HG03066 (cell line): Measurements from ENCODE around the gene GDPD4.

Experiments
- ATAC-seq: cut with Tn5 transposase; IDR thresholded peaks from one replicate; pipeline ENCODE4 v1.9.1; 2021; ENCODE audit warnings: low read depth; ENCODE audit not compliant: unreplicated experiment

Gene GDPD4

DNA sequence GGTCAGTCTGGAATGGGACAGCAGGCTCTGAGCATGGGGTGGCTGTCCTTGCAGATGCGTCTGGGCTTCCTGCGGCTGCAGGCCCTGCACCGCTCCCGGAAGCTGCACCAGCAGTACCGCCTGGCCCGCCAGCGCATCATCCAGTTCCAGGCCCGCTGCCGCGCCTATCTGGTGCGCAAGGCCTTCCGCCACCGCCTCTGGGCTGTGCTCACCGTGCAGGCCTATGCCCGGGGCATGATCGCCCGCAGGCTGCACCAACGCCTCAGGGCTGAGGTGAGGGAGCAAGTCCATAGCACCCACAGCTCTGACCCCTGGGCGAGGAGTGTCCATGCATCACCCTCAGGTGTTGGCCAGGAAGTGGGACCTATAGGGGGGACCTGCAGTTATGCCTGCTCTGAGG lies 121.8 kb downstream of the GDPD4 start:
- no peak for ATAC-seq

- no peak for ATAC-seq
These were observed 122.4 kb downstream of the GDPD4 start for GRCh38 chr11:77179048-77179447.

- ATAC-seq = no peak
These were observed 123.3 kb downstream of the GDPD4 start for GRCh38 chr11:77178150-77178549.

- ATAC-seq = no peak
These were observed 124.5 kb downstream of the GDPD4 start for GRCh38 chr11:77176996-77177395.

DNA sequence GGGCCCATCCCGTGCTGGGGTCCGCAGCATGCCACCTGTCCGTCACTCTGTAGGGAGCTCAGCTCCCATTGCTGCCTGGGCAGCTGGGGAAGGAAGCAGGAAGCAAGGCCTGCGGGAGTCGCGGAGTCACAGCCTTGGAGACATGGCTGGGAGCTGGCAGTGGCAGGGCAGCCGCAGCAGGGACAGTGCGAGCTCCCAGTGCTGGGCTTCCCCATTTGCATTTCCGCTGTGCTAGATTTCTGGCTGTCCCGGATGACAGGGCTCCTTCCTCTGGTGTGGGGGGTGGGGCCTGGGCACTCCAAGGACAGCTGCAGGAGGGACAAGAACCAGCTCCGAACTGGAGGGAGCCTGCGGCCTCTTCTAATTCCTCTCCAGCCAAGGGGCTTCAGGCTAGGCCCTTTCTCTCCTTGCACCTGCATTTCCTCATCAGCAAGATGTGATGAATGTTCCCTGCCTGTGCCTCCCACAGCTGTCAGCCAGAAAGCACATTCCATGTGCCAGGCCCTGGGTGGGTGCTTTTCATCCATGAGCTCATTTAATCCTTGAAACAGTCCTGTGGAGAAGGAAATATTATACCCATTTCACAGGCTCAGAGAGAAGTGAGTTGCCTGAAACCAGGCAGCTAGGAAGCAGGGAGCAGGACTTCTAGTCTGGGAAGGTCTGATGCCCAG lies 125.5 kb downstream of the GDPD4 start:
- no peak for ATAC-seq

GRCh38 chr11:77175021-77175842 lies 126.3 kb downstream of the GDPD4 start:
- ATAC-seq = no peak

DNA sequence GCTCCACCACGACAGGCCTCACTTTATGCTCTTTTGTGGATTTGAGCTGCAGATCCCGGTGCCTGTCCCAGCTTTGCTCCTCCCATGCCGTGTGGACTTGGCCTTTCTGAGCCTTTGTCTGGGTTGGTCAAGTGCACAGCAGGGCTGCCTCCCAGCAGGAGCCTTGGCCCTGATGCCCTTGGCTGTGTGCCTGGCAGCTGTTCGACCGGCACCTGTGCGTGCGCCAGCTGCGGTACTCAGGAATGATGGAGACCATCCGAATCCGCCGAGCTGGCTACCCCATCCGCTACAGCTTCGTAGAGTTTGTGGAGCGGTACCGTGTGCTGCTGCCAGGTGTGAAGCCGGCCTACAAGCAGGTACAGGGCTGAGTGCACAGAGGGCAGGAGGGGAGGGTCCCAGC lies 126.9 kb downstream of the GDPD4 start:
- ATAC-seq = no peak

DNA sequence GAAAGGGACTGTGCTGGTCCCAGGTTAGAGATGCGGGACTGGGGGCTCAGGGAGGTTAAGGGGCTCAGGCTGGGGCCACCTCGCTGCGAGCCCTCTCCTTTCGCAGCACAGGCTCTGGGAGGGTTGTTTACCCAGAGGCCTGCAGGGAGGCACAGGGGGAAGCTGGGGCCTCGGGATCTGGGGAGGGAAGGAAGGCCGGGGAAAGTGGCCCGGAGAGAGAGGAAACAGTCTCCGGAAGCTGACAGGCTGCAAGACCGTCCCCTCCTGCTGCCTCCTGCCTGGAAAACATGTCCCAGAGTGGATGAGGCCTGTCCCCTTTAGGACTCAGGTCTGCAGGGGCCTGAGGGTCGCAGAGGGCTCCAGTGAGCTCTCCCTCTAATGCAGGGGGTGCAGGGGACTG lies 128.0 kb downstream of the GDPD4 start:
- ATAC-seq = no peak

DNA sequence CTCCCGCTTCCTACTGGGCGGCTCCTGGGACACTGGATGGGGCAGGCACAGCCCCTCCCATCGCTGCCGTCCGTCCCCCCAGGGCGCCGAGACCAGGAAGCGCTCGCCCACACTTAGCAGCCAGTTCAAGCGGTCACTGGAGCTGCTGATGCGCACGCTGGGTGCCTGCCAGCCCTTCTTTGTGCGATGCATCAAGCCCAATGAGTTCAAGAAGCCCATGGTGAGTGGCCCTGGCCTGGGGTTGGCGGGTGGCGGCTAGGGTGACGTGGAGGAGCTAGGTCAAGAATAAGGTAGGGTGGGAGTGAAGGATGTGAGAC lies 128.9 kb downstream of the GDPD4 start:
- no peak for ATAC-seq

DNA sequence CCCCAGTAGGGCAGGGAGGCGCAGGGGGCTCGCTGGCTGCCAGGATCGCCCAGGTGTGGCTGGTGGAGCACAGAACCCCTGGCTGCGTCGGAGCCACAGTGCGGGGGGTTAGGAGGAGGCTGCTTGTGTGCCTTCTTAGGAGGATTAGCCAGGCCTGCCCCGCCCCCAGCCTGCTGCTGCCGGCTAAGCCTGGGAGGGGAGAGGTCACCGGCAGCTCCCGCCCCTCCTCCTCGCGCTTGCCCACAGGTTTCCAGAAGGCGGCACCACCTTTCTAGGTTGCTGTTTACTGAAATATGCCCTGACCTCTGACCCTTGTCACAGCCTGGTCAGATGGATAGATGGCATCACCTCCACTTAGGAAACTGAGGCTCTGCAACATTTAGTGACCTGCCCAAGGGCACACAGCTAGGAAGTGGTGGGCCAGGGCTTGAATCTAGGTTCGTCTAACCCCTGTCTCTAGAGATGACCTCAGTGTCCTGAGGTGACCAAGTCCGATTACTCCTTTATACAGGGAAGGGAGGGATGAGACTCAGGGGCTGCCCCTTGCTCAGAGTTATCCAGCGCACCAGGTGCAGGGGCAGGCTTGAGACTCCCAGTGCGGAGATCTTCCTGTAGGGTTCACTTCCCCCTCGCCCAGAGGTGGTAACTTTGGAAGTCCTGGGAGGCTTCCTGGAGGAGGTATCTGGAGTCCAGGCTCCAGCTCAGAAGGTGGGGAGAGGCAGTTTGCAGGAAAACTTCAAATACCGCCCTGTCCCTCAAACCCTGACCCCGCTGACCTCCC lies 129.4 kb downstream of the GDPD4 start:
- ATAC-seq = no peak

DNA sequence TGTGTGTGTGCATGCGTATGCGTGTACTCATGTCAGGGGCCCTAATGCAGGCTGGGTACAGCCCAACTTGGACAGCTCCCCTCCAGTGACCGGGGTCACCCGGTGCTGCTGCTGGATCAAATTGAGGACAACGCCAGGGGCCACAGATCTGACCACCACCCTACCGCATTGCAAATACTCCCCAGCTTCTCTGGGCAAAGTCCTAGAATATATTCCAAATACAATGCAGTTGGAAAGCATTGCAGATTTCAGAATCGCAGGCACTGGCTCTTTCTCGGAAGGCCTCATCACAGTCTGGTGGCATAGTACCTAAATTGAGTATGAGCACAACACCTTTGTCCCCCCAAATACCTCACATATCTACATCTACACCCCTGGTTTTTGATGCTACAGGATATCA lies 130.2 kb downstream of the GDPD4 start:
- ATAC-seq = no peak

DNA sequence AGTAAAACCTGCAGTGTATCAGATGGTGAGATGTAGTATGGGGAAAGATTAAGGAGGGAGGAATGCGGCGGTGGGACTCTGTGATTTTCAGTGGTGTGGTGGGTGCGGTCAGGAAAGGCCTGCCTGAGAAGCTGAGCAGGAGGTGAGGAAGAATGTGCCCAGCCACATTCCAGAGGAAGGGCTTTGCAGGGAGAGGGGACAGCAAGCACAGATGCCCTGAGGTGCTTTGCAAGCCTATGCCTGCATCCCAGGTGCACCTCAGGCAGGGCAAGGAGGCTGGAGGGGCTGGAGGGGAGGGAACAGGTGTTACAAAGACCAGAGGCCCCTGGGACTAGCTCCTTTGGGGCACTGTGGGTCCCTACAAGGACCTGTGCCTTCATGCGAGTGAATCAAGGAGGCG lies 131.4 kb downstream of the GDPD4 start:
- ATAC-seq = no peak

- no peak for ATAC-seq
These were observed 133.7 kb downstream of the GDPD4 start for GRCh38 chr11:77167791-77168190.

GRCh38 chr11:77167111-77167626 lies 134.3 kb downstream of the GDPD4 start:
- no peak for ATAC-seq
